Stimulated activated naive CD8-positive, alpha-beta T cell treated with anti-CD3 and anti-CD28 coated beads, Interleukin-15, Interleukin-2, amounts not matched to agents 100 ng/mL and 50 ng/mL, for 24 hours (primary cell): Measurements from ENCODE around the gene SMAD3.
"Not testable (repeated sequence)": the region's sequence is repeated elsewhere in the genome, so short reads cannot be mapped to it uniquely, and the experiment has no call there.

Experiments
- H3K27ac Mint-ChIP-seq: one replicate; pipeline ENCODE4 v1.8.0; 2021; ENCODE audit warnings: mild to moderate bottlenecking, mixed read lengths
- H3K27me3 Mint-ChIP-seq: one replicate; pipeline ENCODE4 v1.8.0; 2021; ENCODE audit warnings: mixed read lengths
- H3K36me3 Mint-ChIP-seq: one replicate; pipeline ENCODE4 v1.8.0; 2021; ENCODE audit warnings: low read depth, mixed read lengths
- H3K4me1 Mint-ChIP-seq: one replicate; pipeline ENCODE4 v1.8.0; 2021; ENCODE audit warnings: low read depth, mixed read lengths
- H3K4me3 Mint-ChIP-seq: one replicate; pipeline ENCODE4 v1.8.0; 2021; ENCODE audit warnings: mild to moderate bottlenecking, mixed read lengths
- H3K9me3 Mint-ChIP-seq: one replicate; pipeline ENCODE4 v1.8.0; 2021; ENCODE audit warnings: mixed read lengths

Gene SMAD3

GRCh38 chr15:67065531-67066005, at the start of gene SMAD3:
TSS of gene SMAD3 (plus strand) at chr15:67065602. CDS start at chr15:67066155, 553 bp downstream.
- Mint-ChIP-seq H3K36me3 (no peaks in the 10 kb centered on the region), H3K27ac (peak within 1 kb of the TSS; percentile 83), H3K4me3 (peak within 1 kb of the TSS; percentile 93), H3K9me3 (no peaks in the 10 kb centered on the region), H3K27me3 (peaks cover 18% of the 10 kb centered on the region), H3K4me1 (peaks cover 57% of the 10 kb centered on the region)

- H3K27ac Mint-ChIP-seq = no peak overlapping the region
- H3K4me3 Mint-ChIP-seq = no peak overlapping the region
- H3K27me3 Mint-ChIP-seq = peaks cover 16% of the 10 kb centered on the region
- peaks cover 11% of the 10 kb centered on the region for H3K4me1 Mint-ChIP-seq
- H3K9me3 Mint-ChIP-seq = no peaks in the 10 kb centered on the region
- H3K36me3 Mint-ChIP-seq = no peaks in the 10 kb centered on the region
Observed at GRCh38 chr15:67017311-67017710, 48.1 kb upstream of the SMAD3 start.

GRCh38 chr15:67018026-67018425, 47.4 kb upstream of the SMAD3 start:
- Mint-ChIP-seq H3K27ac (peak overlapping the region; percentile 17), H3K36me3 (no peaks in the 10 kb centered on the region), H3K4me1 (peaks cover 18% of the 10 kb centered on the region), H3K27me3 (peaks cover 20% of the 10 kb centered on the region), H3K9me3 (no peaks in the 10 kb centered on the region), H3K4me3 (no peak overlapping the region)

DNA sequence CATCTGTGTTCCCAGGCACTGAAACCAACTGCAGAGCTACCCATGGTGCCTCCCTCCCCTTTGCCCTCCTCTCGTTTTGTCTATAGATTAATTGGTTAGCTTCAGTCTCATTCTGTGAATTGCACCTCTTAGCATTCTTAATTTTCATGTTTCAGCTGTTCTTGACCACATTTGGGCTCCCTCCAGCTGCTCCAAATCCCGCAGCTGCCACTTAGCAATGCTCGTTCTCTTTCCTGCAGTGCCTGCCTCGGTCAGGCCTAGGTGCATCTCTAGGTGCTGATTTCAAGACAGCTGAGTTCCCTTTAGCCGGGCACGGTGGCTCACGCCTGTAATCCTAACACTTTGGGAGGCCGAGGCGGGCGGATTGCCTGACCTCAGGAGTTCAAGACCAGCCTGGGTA, 47.0 kb upstream of the SMAD3 start:
- no peak overlapping the region for H3K27ac Mint-ChIP-seq
- H3K36me3 Mint-ChIP-seq = no peaks in the 10 kb centered on the region
- peaks cover 20% of the 10 kb centered on the region for H3K27me3 Mint-ChIP-seq
- H3K9me3 Mint-ChIP-seq = no peaks in the 10 kb centered on the region
- H3K4me1 Mint-ChIP-seq = peaks cover 22% of the 10 kb centered on the region
- H3K4me3 Mint-ChIP-seq = no peak overlapping the region

DNA sequence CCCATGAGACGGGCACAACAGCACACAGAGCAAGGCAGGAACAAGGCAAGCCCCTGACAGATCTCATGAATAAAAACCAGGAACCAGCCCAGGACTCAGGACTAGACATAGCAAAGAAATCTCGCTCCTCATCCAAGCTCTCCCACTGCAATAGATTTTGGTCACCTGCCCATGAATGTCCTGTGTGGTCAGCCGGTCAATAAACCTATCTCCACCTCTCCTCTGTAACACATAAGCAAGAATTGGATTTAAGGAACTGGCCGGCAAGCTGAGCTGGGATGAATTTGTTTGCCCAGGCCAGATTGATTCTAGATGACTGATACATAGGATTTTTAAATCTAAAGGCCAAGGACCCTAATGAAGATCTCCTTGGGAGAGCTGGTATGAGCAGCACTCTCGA, 46.3 kb upstream of the SMAD3 start:
- Mint-ChIP-seq H3K9me3 (no peaks in the 10 kb centered on the region), H3K27me3 (peaks cover 20% of the 10 kb centered on the region), H3K4me3 (no peak overlapping the region), H3K27ac (no peak overlapping the region), H3K4me1 (peaks cover 29% of the 10 kb centered on the region), H3K36me3 (no peaks in the 10 kb centered on the region)

GRCh38 chr15:67019884-67020520, 45.4 kb upstream of the SMAD3 start:
- Mint-ChIP-seq H3K4me1 (peaks cover 38% of the 10 kb centered on the region), H3K36me3 (no peaks in the 10 kb centered on the region), H3K27ac (no peak overlapping the region), H3K27me3 (peaks cover 20% of the 10 kb centered on the region), H3K9me3 (no peaks in the 10 kb centered on the region), H3K4me3 (no peak overlapping the region)

- not testable (repeated sequence) for H3K27ac Mint-ChIP-seq, H3K36me3 Mint-ChIP-seq, H3K4me3 Mint-ChIP-seq, H3K9me3 Mint-ChIP-seq
- Mint-ChIP-seq H3K4me1 (peaks cover 45% of the 10 kb centered on the region), H3K27me3 (peaks cover 20% of the 10 kb centered on the region)
Observed at GRCh38 chr15:67020668-67021067, 44.7 kb upstream of the SMAD3 start.

DNA sequence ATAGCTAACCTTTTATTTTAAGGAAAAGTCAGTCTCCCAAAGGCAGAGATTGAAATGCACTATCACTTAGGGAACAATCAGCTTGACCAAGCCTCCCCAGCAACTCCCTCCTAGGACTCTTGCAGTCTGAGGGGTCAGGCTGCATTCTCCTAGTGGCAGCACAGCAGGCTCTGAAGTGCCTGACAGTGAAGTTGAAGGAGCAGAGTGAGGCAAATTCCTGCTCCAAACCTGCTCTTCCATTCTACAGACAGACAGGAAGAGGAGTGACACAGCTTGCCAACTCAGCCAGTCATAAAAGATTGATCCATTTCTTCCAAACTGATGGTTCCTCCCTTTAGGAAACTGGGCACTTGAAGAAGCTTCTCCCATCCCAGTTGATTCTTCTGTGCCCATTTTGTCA, 43.9 kb upstream of the SMAD3 start:
- Mint-ChIP-seq H3K27me3 (peaks cover 20% of the 10 kb centered on the region), H3K4me3 (no peak overlapping the region), H3K36me3 (no peaks in the 10 kb centered on the region), H3K9me3 (no peaks in the 10 kb centered on the region), H3K4me1 (peaks cover 50% of the 10 kb centered on the region), H3K27ac (no peak overlapping the region)

- H3K4me1 Mint-ChIP-seq = peaks cover 52% of the 10 kb centered on the region
Observed at GRCh38 chr15:67022587-67023105, 42.8 kb upstream of the SMAD3 start.

GRCh38 chr15:67023517-67024313, 41.7 kb upstream of the SMAD3 start:
- Mint-ChIP-seq H3K4me3 (no peak overlapping the region), H3K27me3 (peaks cover 14% of the 10 kb centered on the region), H3K4me1 (peaks cover 55% of the 10 kb centered on the region), H3K36me3 (no peaks in the 10 kb centered on the region), H3K9me3 (no peaks in the 10 kb centered on the region), H3K27ac (peak overlapping the region; percentile 81)

More at GRCh38 chr15:67022587-67023105, 42.8 kb upstream of the SMAD3 start:
- H3K27me3 Mint-ChIP-seq = peaks cover 20% of the 10 kb centered on the region
- no peak overlapping the region for H3K4me3 Mint-ChIP-seq
- no peaks in the 10 kb centered on the region for H3K36me3 Mint-ChIP-seq
- no peak overlapping the region for H3K27ac Mint-ChIP-seq
- no peaks in the 10 kb centered on the region for H3K9me3 Mint-ChIP-seq

DNA sequence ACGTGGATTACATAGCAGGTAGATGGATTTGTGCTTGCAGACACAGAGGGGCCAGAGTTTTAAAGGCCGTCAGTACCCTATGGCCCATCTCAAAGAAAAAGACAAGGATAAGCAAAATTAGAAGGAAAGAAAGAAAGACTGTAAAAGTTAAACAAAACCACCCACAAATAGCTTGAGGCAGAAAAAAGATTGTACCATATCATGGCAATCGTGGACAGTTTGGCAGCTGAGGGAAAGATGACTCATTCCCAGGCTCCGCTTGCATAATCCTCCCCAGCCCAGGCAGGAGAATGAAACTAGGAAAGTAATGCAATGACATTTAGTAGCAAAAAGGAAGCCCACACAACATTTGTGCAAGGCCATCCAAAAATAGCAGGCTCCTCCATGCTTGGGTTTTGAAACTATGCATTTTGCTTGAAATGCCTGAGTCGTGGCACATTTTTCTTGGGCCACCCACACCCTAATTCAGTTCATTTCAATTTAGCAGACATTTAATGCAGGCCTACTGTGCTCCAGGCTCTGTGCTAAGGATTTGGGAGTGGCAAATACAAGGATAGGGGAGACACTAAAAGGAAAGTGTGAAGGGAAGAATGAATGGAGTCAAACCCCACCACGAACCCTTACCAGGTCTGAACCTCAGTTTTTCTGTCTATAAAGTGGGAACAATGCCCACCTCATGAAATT, 40.9 kb upstream of the SMAD3 start:
- Mint-ChIP-seq H3K36me3 (no peaks in the 10 kb centered on the region), H3K4me1 (peaks cover 55% of the 10 kb centered on the region), H3K4me3 (peak overlapping the region; percentile 51), H3K27me3 (peaks cover 14% of the 10 kb centered on the region), H3K9me3 (no peaks in the 10 kb centered on the region), H3K27ac (peak overlapping the region; percentile 81)

- peak overlapping the region; percentile 81 for H3K27ac Mint-ChIP-seq
- H3K4me3 Mint-ChIP-seq = peak overlapping the region; percentile 51
- no peaks in the 10 kb centered on the region for H3K9me3 Mint-ChIP-seq
- H3K4me1 Mint-ChIP-seq = peaks cover 55% of the 10 kb centered on the region
- H3K36me3 Mint-ChIP-seq = no peaks in the 10 kb centered on the region
- H3K27me3 Mint-ChIP-seq = peaks cover 14% of the 10 kb centered on the region
Observed at GRCh38 chr15:67024998-67025368, 40.4 kb upstream of the SMAD3 start.

DNA sequence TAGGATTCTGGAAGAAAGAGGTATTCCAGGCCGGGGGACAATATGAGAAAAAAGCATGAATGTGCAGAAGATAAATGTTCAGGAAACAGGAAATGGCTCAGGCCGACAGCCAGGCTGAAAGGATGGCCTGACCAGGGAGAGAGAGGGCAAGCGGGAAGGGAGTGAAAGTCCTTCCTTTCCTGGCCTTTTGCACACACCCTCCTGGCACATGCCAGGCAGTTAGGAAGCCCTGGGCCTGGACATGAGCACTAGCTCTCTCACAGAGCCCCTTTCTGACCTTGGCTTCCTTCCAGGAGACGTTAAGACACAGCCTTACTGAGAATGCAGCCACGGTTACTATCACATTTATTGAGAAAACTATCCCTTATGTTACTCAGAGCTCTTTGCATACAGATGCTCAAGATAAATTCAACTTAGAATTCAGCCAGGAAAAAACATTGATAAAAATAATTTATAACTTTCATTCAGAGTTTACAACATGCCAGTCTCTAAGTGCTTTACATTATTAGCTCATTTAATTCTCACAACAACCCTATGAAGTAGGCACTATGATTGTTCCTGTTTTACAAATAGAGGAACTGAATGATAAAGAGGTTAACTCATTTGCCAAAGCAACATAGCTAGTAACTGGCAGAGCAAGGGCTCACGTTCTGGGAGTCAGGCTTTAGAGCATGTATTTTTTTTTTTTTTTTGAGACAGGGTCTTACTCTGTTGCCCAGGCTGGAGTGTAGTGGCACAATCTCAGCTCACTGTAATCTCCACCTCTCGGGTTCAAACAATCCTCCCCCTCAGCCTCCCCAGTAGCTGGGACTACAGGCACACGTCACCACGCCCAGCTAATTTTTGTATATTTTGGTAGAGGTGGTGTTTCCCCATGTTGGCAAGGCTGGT, 39.4 kb upstream of the SMAD3 start:
- Mint-ChIP-seq H3K27me3 (peaks cover 14% of the 10 kb centered on the region), H3K27ac (no peak overlapping the region), H3K36me3 (no peaks in the 10 kb centered on the region), H3K4me3 (no peak overlapping the region), H3K4me1 (peaks cover 55% of the 10 kb centered on the region), H3K9me3 (no peaks in the 10 kb centered on the region)

- Mint-ChIP-seq H3K4me1 (peaks cover 55% of the 10 kb centered on the region), H3K36me3 (no peaks in the 10 kb centered on the region), H3K9me3 (no peaks in the 10 kb centered on the region), H3K27ac (peak overlapping the region; percentile 10), H3K27me3 (peaks cover 8% of the 10 kb centered on the region), H3K4me3 (no peak overlapping the region)
Observed at GRCh38 chr15:67026610-67026967, 38.8 kb upstream of the SMAD3 start.
